Esophagus muscularis mucosa (tissue), 3 donors: ENCODE data around the gene CTDSPL.

Experiments
- CTCF ChIP-seq, 3 experiments: fragments of 200-600 bp in 2 of 3; fragments of 450-650 bp in 1 of 3; sonication (generic) in 2 of 3; IDR thresholded peaks; one replicate each; pipeline ENCODE4 v1.5.1; 2017 to 2019; ENCODE audit warnings: antibody characterized with exemption in 3 of 3, mild to moderate bottlenecking in 2 of 3, moderate library complexity in 1 of 3
- EP300 ChIP-seq: sonication (generic); formaldehyde crosslinking; IDR thresholded peaks from one replicate; pipeline ENCODE4 v1.6.1; 2017; ENCODE audit warnings: antibody characterized with exemption

- TF ChIP-seq EP300 (no peak), CTCF (IDR thresholded peaks at IDR 0.05) (no peak)
Observed at GRCh38 chr3:37876279-37876678, 14.6 kb downstream of the CTDSPL start.
